Kasumi-1 (cell line): ENCODE measurements around the gene CCDC63.

Experiments
- DNase-seq, 2 experiments: peaks; one replicate each; lab custom pipeline; 2025; lab: John Stamatoyannopoulos, UW

Gene CCDC63

DNA sequence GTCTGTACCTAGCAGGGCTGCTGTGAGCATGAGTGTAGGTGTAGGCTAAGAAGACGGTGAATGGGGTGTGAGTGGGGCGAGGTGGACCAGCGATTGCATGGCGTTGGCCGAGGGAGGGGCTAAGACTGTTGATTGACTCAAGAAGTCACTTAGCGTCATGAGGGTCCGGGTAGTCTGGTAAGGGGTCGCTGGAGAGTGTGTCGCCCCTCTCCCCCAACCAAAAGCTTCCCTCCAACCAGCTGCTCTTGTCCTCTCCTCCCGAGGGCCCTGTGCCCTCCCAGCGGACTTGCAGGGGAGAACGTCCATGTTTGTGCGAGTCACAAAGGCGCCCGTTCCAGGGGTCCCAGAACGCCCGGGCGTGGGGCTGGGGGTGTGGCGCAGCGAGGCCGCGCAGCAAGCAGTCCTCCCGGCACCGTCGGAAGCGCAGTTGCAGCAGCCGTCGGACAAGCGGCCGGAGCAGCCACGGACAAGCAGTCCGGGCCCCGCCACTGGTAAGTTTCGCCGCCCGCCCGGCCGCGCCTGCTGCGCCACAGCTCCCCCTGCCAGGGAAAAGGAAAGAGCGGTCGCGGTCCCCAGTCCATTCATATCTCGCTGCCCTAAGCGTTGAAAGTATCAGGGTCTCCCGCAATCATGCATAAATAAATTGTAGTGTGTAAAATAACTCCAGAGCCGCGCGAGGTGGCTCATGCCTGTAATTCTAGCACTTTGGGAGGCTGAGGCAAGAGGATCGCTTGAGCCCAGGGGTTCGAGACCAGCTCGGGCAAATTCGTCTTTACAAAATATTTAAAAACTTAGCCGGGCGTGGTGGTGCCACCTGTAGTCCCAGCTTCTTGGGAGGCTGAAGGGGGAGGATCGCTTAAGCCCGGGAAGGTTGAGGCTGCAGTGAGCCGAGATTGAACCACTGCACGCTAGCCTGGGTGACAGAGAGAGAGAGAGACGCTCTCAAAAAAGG lies at the start of gene CCDC63:
TSS of gene CCDC63 (plus strand) at position 373 of the 952 bp plus-strand sequence. CDS start 5,968 bp downstream, outside the sequence.
- peak; percentile 70 to 71 for DNase-seq

DNA sequence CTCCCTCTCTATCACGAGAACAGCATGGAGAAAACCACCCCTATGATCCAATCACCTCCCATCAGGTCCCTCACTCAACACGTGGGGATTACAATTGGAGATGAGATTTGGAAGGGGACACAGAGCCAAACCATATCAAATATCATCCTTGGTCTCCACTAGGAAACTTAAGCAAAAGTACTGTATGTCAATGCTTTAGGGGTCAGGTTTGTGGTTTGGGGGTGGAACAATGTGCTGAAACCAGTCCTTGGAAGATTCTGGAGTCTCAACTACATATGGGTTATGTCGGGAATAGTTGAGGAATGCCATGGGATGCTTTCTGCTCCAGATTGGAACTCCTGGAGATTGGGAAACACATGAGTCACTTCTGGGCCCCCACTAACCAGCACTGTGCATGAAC lies 48.3 kb upstream of the CCDC63 start:
- DNase-seq: no peak

DNA sequence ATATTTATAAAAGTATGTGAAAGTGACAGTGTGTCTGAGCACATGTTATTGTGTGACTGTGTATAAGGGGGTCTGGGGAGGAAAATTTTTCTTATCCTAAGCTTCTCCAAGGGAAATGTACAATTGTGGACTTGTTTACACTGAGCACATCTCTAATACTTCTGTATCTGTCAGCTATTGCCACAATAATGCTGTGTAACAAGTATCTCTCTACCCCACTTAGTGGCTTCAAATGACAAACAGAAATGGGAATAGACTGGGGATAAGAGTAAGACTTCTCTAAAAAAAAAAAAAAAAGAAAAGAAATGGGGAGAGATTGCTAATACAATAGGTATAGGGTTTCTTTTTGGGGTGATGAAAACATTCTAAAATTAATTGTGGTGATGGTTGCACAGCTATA lies 44.3 kb upstream of the CCDC63 start:
- no peak for DNase-seq

DNA sequence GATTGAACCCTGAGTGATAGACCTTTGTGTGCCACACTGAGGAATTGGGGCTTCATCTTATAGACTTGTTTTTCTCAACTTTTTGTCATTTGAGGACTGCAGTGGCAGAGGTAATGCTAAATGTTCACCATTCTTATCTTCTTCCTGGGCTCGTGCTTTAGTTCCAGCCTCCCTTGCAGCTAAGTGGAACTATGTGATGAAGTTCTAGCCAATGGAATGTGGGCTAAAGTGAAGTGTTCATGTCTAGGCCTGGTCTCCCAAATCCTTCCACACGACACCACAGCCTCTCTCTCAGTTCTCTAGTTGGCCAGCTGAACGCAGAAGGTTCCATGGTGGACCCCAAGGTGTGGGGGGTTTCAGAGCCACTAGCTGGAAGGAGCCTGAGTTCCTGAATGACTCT lies 42.4 kb upstream of the CCDC63 start:
- DNase-seq: no peak

DNA sequence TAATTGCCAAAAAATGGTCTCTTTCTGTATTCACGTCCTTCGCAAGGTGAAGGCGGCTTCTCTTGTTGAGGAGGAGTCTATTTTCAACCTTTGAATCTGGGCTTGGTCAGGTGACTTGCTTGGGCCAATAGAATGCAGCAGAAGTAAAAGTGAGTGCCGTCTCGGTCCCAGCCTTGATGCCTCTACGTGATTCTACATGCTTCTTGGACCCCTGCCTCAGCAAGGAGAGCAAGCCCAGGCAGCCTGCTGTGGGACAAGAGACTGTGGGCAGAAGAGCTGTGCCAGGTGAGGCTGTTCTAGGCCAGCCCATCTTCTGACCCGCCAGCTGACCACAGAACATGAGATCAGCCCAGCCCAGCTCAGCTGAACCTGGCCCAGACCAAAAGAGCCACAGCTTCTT lies 39.1 kb upstream of the CCDC63 start:
- no peak for DNase-seq

DNA sequence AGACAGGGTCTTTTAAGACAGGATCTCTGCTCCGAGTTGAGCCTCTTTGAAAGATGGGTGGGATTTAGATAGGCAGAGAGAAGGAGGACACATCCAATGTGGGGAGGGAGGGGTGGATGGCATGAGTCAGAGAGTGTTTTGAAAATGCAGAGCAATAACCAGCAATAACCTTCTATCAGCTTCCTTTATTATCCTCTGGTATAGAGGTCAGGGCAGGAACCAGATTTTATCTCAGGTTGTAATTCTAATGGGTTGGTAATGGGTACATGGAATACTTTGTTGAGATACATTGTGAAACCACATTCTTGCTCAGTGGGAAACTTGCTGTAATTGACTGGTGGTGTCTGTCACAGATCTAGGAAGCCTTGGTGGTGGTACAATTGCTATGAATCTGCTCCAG lies 37.6 kb upstream of the CCDC63 start:
- DNase-seq: no peak

DNA sequence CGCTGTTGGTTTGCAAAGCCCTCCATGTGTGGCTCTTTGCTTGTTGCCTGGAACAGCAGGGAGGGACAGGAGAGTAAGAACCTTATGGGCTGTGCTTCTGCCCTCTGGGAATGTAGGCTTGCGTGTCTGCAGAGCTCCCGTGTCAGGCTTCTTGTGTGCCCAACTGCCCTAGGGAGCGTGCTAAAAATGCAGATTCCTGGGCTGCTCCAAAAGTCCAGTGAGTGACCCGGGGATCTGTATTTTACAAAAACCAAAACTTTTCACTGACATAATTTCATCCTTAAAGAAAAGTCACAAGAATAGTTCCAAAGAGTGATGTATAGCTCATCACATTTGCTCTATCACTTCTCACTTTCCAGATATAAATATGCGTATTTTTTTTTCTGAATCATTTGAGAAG lies 34.8 kb upstream of the CCDC63 start:
- no peak for DNase-seq

DNA sequence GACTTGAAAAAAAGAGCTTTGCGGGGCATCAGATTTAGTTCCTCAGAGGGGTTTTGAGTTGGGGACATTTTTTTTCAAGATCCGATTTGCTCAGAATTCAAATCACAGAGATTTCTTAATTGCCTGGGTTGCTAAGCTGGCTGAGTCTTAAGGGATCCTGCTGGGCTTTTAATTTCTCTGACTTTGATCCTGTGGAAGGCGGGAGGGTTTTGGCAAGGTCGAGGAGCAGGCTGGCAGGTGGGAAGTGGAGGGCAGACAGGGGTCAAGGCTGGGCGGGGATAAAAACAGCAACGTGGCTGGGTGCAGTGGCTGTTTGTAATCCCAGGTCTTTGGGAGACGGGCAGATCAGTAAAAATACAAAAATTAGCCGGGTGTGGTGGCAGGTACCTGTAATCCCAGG lies 33.5 kb upstream of the CCDC63 start:
- no peak for DNase-seq

DNA sequence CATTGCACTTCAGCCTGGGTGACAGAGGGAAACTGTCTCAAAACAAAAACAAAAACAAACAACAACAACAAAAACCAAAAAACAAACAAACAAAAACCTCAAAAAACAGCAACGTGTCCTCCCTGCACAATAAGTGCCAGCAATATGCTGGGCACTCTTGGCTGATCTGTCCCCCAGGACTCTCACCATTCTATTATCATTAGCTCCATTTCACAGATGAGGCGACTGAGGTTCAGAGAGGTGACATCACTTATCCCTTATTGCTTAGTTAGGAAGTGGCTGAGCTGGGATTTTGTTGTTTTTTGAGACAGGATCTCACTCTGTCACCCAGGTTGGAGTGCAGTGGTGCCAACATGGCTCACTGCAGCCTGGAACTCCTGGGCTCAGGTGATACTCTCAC lies 33.0 kb upstream of the CCDC63 start:
- DNase-seq: no peak

DNA sequence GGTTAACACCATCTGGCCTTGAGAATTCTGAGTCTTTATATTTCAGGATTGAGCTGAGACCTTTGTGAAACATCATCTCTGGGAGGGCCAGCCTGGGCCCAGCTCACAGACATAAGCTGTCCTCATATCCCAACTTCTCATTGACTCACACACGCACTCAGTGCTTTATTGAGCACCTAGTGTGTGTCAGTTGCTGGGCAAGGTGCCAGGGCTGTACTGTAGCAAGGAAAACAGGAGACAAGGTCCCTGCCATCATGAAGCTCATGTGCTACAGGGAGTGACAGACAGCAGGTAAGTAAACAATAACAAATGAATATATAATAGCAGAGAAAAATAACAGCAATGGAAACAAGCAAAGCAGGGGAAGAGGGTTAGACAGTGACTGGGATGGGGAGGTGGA lies 30.5 kb upstream of the CCDC63 start:
- no peak for DNase-seq

DNA sequence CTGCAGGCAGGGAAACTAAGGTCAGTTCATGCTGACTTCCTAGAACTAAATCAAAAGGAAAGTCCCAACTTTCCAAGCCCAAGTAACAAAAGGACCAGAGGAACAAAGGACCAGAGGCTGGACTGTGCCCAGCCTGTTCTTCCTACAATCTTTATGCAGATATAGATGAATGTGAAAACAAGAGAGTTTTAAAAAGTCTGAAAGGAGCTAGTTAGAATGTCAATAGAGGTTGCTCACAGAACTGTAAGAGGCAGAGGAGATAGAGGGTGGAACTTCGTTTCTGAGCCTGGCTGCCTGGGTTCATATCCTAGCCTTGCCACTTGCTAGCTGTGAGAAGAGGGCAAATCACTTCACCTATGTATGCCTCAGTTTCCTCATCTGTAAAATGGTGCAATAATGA lies 30.0 kb upstream of the CCDC63 start:
- no peak for DNase-seq

DNA sequence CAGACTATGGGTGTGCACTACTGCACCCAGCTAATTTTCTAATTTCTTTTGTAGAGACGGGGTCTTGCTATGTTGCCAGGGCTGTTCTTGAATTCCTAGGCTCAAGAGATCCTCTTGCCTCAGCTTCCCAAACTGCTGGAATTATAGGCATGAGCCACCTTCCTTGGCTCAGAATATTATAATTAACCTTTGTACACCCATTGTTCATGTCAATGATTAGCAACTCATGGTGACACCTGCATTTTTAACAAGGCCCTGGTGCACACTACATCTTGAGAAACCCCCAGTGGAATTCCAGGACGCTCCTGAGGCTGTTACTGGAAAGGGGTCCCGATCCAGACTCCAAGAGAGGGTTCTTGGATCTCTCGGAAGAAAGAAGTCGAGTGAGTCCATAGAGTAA lies 28.3 kb upstream of the CCDC63 start:
- DNase-seq: no peak

DNA sequence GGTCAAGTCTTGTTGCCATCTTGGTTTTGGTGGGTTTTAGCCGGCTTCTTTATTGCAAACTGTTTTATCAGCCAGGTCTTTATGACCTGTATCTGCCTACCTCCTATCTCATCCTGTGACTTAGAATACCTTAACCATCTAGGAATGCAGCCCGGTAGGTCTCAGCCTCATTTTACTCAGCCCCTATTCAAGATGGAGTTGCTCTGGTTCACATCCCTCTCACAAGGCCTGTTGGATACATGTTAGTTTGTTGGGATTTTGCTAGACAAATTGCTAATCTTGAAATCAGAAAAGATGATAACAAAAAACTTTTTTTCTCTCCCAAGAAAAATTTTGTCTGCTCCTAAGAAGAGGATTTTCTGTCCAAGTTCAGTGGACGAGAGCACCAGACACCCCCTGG lies 27.6 kb upstream of the CCDC63 start:
- no peak for DNase-seq

DNA sequence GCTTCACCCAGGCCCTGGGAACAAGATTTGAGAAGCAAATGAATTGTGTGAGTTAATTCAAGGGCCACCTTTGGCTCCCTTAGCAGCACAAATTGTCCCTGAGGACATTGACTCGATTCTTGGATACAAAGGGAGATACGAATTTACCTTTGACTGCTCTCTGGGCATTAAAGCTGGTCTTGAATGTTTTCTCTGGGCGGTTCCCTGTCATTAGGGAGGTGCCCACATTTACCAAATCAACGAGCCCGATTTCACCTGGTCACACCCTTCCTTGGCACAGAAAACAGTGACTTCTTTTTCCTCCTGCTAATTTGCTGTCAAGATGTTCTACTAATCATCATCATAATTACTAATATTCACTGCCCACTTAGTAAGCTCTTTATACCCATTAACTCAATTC lies 27.1 kb upstream of the CCDC63 start:
- DNase-seq: no peak

DNA sequence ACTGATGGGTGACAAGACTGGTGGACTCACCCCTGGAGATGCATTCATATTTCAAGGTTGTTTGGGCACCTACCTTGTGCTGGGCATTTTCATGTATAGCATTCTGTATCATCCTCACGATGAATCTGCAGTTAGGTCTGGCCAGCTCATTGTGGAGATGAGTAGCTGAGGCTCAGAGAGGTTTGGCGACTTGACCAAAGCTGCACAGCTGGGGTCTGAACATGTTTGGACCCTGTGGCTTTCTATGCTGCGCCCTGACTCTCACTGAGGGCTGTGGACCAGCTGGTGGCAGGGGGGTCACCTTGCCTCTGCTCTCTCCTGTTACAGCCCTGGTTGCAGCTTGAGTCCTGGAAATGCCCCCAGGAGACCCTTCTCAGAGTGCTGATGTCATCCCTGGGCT lies 24.9 kb upstream of the CCDC63 start:
- DNase-seq: no peak

DNA sequence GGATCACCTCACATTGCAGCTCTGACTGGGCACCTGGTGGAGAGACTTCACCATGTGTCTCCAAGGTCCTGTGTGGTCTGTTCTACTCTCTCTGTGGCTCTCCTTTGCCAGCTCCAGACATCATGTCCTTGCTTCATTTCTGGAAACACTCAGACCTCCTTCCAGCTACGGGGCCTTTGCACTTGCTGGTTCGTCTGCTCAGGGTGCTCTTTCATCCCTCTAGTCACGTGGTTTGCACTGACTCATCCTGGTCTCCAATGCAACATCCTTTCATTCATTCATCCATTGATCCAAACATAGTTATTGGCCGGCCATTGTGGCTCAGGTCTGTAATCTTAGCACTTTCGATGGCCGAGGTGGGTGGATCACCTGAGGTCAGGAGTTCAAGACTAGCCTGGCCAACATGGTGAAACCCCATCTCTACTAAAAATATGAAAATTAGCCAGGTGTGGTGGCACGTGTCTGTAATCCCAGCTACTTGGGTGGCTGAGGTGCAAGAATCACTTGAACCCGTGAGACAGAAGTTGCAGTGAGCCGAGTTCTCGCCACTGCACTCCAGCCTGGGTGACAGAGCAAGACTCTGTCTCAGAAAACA lies 23.9 kb upstream of the CCDC63 start:
- no peak for DNase-seq

DNA sequence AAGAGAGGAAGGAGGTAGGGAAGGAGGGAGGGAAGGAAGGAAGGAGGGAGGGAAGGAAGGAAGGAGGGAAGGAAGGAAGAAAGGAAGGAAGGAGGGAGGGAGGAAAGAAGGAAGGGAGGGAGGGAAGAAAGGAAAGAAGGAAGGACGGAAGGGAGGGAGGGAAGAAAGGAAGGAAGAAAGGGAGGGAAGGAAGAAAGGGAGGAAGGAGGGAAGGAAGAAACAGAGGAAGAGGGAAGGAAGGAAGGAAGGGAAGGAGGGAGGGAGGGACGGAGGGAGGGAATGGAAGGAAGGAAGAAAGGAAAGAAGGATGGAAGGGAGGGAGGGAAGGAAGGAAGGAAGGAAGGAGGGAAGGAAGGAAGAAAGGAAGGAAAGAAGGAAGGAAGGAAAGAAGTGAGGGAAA lies 22.4 kb upstream of the CCDC63 start:
- no peak for DNase-seq

DNA sequence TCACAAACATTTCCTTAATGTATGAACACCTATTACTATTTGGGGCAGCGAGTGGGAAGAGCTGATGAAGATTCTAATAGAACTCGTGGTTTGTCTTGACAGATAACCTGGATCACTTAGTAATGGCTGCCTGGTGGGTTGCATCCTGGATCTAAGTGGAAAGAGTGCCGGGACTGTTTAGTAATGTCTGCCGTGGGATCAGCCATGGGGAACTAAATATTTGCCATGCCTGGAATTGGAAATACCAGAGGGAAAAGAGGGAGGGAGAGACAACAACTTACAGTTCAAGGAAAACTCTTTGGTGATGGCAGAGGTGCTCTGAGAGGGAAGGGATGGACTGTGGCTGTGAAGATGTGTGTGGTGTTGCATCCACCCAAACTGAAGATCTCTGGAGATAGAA lies 21.3 kb upstream of the CCDC63 start:
- no peak for DNase-seq

DNA sequence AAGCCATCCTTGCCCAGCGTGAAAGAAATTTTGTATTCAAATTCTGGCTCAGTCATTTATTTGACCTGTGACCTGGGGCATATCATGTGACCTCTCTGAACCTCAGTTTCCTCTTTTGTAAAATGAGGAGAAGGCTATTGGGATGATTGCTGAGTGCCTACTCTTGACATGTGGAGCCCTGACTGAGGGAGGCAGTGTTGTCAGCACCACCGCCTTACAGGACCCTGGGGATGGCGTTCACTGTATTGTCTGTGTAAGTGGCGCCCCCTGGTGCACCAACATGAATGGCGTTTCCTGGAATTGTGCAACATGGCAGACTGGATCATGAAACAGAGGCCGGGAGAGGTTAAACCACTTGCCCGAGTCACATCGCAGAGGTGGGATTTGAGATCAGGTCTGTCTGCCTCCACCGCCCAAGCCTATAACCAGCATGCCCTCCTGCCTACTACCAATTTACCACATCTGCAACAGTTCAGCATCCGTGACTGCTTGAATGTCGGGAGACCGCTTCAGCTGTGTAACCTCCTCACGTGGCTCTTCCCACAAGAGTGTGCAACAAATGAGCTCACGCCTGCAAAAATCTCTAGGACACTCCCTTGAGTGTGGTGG lies 20.1 kb upstream of the CCDC63 start:
- peak; percentile 91 to 94 for DNase-seq

DNA sequence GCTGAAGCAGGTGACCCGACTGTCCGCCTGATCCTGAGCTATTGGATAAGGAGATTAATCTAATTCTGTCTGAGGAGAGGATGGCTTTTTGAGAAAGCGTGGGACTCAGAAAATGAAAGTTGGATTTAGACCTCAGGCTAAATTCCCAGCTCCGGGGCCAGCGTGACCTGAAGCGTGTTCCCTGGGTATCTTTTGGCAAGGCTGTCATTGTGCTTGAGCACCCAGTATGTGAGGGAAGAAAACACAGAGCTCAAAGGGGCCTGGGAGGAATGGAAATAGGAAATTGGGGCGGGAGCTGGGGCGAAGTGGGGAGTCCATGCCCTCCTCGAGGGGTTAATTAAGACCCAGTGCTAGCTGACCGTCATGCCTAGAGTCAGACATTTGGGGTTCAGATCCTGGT lies 17.5 kb upstream of the CCDC63 start:
- no peak for DNase-seq

DNA sequence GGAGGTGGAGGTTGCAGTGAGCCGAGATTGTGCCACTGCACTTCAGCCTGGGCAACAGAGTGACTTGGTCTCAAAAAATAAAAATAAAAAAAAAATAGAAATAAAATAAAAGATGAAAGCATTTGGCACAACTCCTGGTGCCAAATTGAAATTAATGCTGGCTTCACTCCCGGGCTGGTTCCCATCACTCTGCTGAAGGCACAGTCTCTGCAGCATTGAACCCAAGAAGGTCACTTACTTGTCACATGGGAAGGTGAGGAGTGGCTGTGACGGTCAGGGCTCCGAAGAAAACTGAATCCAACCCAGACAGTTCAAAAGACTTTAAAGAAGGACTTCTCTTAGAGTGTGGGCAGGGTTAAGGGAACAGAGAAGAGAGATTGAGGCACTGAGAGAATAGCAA lies 10.5 kb upstream of the CCDC63 start:
- DNase-seq: no peak

DNA sequence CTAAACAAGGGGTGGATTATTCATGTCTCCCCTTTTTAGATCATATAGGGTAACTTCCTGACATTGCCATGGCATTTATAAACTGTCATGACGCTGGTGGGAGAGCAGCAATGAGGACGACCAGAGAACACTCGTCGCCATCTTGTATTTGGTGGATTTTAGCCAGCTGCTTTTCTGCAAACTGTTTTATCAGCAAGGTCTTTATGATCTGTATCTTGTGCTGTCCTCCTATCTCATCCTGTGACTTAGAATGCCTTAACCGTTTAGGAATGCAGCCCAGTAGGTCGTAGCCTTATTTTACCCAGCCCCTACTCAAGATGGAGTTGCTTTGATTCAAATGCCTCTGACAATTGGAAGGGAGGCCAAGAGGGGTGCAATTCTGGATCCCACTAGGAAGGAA lies 5.8 kb upstream of the CCDC63 start:
- no peak for DNase-seq

DNA sequence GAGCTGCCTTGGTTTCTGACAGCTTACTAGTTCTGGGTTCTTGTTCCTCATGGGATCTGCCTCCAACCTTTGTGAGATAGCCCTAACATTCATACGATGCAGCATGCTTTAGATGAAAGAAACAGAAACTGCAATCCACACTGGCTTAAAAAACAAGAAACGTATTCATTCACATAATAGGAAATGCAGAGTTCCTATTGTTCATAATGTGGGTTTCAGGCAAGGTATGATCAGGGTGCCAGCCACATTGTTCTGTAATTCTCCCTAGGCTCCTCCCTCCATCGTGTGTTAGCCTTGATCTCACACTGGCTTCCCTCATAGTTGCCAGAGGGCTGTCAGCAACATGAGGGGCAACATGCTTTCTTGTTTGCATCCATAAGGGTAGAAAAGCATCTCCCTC lies 2.7 kb upstream of the CCDC63 start:
- DNase-seq: no peak
